ENCODE measurements around the gene TESK1.
A peak's percentile ranks its signal among the peaks of the same experiment; 100 is the strongest.
"Not testable (repeated sequence)": the region's sequence is repeated elsewhere in the genome, so short reads cannot be mapped to it uniquely, and the experiment has no call there.

Gene TESK1

GRCh38 chr9:35583521-35583920 is 21.5 kb upstream of the TESK1 start:
- DNase-seq = not testable (repeated sequence)

GRCh38 chr9:35584681-35585080 is 20.4 kb upstream of the TESK1 start:
- DNase-seq = not testable (repeated sequence)

- DNase-seq = not testable (repeated sequence)
Observed at GRCh38 chr9:35588506-35588905, 16.6 kb upstream of the TESK1 start.

- DNase-seq = no peak
Observed at GRCh38 chr9:35593581-35593980, 11.5 kb upstream of the TESK1 start.

- DNase-seq = no peak
Observed at GRCh38 chr9:35594471-35594870, 10.6 kb upstream of the TESK1 start.

- DNase-seq = not testable (repeated sequence)
Observed at GRCh38 chr9:35596907-35597306, 8.2 kb upstream of the TESK1 start.

- DNase-seq = no peak
Observed at GRCh38 chr9:35598866-35599590, 6.0 kb upstream of the TESK1 start.

- no peak for DNase-seq
Observed at GRCh38 chr9:35599763-35600604, 5.1 kb upstream of the TESK1 start.

- no peak for DNase-seq
Observed at GRCh38 chr9:35603506-35603985, 1.5 kb upstream of the TESK1 start.

- peak; percentile 95 to 98 (median 98) for DNase-seq
Observed at GRCh38 chr9:35603986-35604577, 980 bp upstream of the TESK1 start.

- DNase-seq = peak in 1 of 4 experiments; percentile 41
Observed at GRCh38 chr9:35605351-35606137, 482 bp downstream of the TESK1 start.

GRCh38 chr9:35606138-35606504 is 1.1 kb downstream of the TESK1 start:
- no peak for DNase-seq

GRCh38 chr9:35606726-35607125 is 1.7 kb downstream of the TESK1 start:
- DNase-seq = no peak

GRCh38 chr9:35608221-35608620 is 3.2 kb downstream of the TESK1 start:
- DNase-seq = no peak

GRCh38 chr9:35609001-35609819 is 4.1 kb downstream of the TESK1 start:
- no peak for DNase-seq

- no peak for DNase-seq
Observed at GRCh38 chr9:35609820-35610163, 4.7 kb downstream of the TESK1 start.

GRCh38 chr9:35611230-35611797 is 6.3 kb downstream of the TESK1 start:
- peak in 2 of 4 experiments; percentile 25 to 43 for DNase-seq

- DNase-seq = not testable (repeated sequence)
Observed at GRCh38 chr9:35612066-35612465, 7.0 kb downstream of the TESK1 start.

GRCh38 chr9:35612843-35613242 is 7.8 kb downstream of the TESK1 start:
- DNase-seq = no peak

- DNase-seq = no peak
Observed at GRCh38 chr9:35615981-35616680, 11.1 kb downstream of the TESK1 start.
